HL-60 (cell line): ENCODE measurements around the gene TRIM58.

Experiments
- DNase-seq, 2 experiments: peaks; one replicate each; pipeline ENCODE4 v3.0.0-alpha.2; 2010 to 2020; ENCODE audit warnings: low read depth in 1 of 2, low spot score in 1 of 2
- H3K27ac ChIP-seq: fragments of 250-450 bp; sonication (Bioruptor Pico); replicated peaks from 2 replicates; pipeline ENCODE4 v1.5.1; 2020; ENCODE audit warnings: mild to moderate bottlenecking, moderate library complexity
- H3K27me3 ChIP-seq: fragments of 250-450 bp; sonication (Bioruptor Pico); 2 replicates; pipeline ENCODE4 v1.5.1; 2021; ENCODE audit warnings: mild to moderate bottlenecking, moderate library complexity; ENCODE audit not compliant: insufficient read depth, poor library complexity, severe bottlenecking
- H3K4me3 ChIP-seq: replicated peaks from 2 replicates; pipeline ENCODE4 v1.5.1; 2011; ENCODE audit warnings: mild to moderate bottlenecking, control low read depth, low read length; ENCODE audit not compliant: insufficient read depth
- CTCF ChIP-seq: IDR thresholded peaks from one replicate; pipeline ENCODE4 v1.5.1; 2011; ENCODE audit warnings: low read length, control low read depth, inconsistent platforms; ENCODE audit not compliant: insufficient read depth
- GABPA ChIP-seq: IDR thresholded peaks from 2 replicates; pipeline ENCODE4 v1.6.1; 2012; ENCODE audit warnings: low read depth
- POLR2AphosphoS5 ChIP-seq: IDR thresholded peaks from 2 replicates; pipeline ENCODE4 v1.6.1; 2012; ENCODE audit warnings: low read depth
- REST ChIP-seq: IDR thresholded peaks from 2 replicates; pipeline ENCODE4 v1.6.1; 2012; ENCODE audit warnings: low read depth; ENCODE audit not compliant: insufficient replicate concordance
- SPI1 ChIP-seq: IDR thresholded peaks from 2 replicates; pipeline ENCODE4 v1.6.1; 2012; ENCODE audit warnings: low read depth, mild to moderate bottlenecking, borderline replicate concordance

Gene TRIM58

GRCh38 chr1:247845011-247845692 is 11.8 kb upstream of the TRIM58 start:
- H3K4me3 ChIP-seq, result no peak overlapping the region
- TF ChIP-seq POLR2AphosphoS5 (no peak), CTCF (no peak), SPI1 (no peak), GABPA (no peak), REST (no peak)
- DNase-seq, result no peak
- H3K27me3 ChIP-seq, result no peaks in the 10 kb centered on the region
- H3K27ac ChIP-seq, result no peak overlapping the region

GRCh38 chr1:247845693-247846017 is 11.3 kb upstream of the TRIM58 start:
- no peaks in the 10 kb centered on the region for H3K27me3 ChIP-seq

More at GRCh38 chr1:247845693-247846017, 11.3 kb upstream of the TRIM58 start:
- Histone ChIP-seq H3K27ac (no peak overlapping the region), H3K4me3 (no peak overlapping the region)
- TF ChIP-seq SPI1 (no peak), CTCF (no peak), REST (no peak), POLR2AphosphoS5 (no peak), GABPA (no peak)
- DNase-seq, result no peak
